Gastroesophageal sphincter (tissue), 4 donors: ENCODE measurements around the gene ZNF853. TPM values are rescaled to one million over a fixed set of nuclear protein-coding genes. Genes with fewer than 3 reads are reported as not detected.

Experiments
- ATAC-seq: fragments of 150-250 bp; one replicate; pipeline ENCODE4 v1.9.1; 2016; ENCODE audit warnings: mild to moderate bottlenecking, moderate library complexity
- H3K27ac ChIP-seq, 4 donors: fragments of 200-600 bp; sonication (generic) in 3 of 4; 1 replicate in 3 of 4; 2 replicates in 1 of 4; pipeline ENCODE4 v1.5.1; 2016 to 2019
- H3K27me3 ChIP-seq: fragments of 200-600 bp; sonication (generic); one replicate; pipeline ENCODE4 v1.5.1; 2019
- H3K36me3 ChIP-seq, 2 donors: fragments of 200-600 bp; sonication (generic); one replicate each; pipeline ENCODE4 v1.5.1; 2019; ENCODE audit warnings: control low read depth in 1 of 2
- H3K4me1 ChIP-seq, 3 donors: fragments of 200-600 bp; sonication (generic); 1 replicate in 2 of 3; 2 replicates in 1 of 3; pipeline ENCODE4 v1.5.1; 2016 to 2019; ENCODE audit warnings: control low read depth in 2 of 3
- H3K4me3 ChIP-seq, 2 donors: fragments of 200-600 bp; sonication (generic); one replicate each; pipeline ENCODE4 v1.5.1; 2019; ENCODE audit warnings: mild to moderate bottlenecking in 1 of 2, moderate library complexity in 1 of 2
- H3K9me3 ChIP-seq, 3 donors: fragments of 200-600 bp; sonication (generic); one replicate each; pipeline ENCODE4 v1.5.1; 2017 to 2019; ENCODE audit warnings: control low read depth in 2 of 3
- EP300 ChIP-seq: sonication (generic); formaldehyde crosslinking; IDR thresholded peaks from one replicate; pipeline ENCODE4 v1.6.1; 2017; ENCODE audit warnings: antibody characterized with exemption, mild to moderate bottlenecking
- POLR2A ChIP-seq, 2 donors: fragments of 450-650 bp; IDR thresholded peaks; one replicate each; pipeline ENCODE4 v1.6.1; 2017; ENCODE audit warnings: antibody characterized with exemption in 2 of 2, mild to moderate bottlenecking in 2 of 2, moderate library complexity in 1 of 2
- POLR2AphosphoS5 ChIP-seq: sonication (generic); formaldehyde crosslinking; IDR thresholded peaks from one replicate; pipeline ENCODE4 v1.6.1; 2017; ENCODE audit warnings: antibody characterized with exemption
- WGBS, 2 donors: methylation state at CpG; one replicate each; pipeline ENCODE4 v1.1.5; 2018; ENCODE audit warnings: low coverage in 1 of 2; 5-methylcytosine and 5-hydroxymethylcytosine counted together
- total RNA-seq, 4 donors: library from RNA; depleted of rRNA; stranded (reverse); fragments of >200 nt; gene quantifications; one replicate each; pipeline ENCODE4 v1.1.0, GENCODE V29; 2016
- TF ChIP-seq, protein P1 (sequence below), 4 experiments: fragments of 200-600 bp in 2 of 4; fragments of 450-650 bp in 2 of 4; sonication (generic) in 1 of 4; IDR thresholded peaks; one replicate each; pipeline ENCODE4 v1.5.1; 2017 to 2019; ENCODE audit warnings: antibody characterized with exemption in 4 of 4, mild to moderate bottlenecking in 2 of 4, moderate library complexity in 2 of 4

Gene ZNF853
- total RNA-seq, 4 donors from 2014 or later: 12.9 to 32.3 (median 19.4) TPM

DNA sequence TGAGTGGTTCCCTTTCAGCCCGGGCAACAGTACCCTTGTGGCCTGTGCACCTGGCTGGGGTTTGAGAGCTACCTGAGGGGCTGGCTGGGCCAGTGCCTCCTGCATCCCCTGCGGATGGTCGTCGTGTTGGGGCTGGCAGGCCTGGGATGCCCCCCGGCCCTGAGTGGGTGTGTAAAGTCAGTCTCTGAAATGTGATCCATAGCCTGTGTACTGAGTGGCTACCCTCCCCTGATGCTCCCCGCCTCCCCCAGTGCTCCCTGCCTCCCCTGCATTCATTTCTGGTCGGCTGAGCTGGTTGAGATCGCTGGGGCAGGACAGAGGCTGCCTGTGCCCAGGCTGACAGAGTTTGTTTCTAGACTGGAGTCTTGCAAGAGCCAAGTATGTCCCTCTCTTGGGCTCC lies 31.1 kb downstream of the ZNF853 start:
- H3K27ac ChIP-seq: no peak overlapping the region
- TF ChIP-seq POLR2AphosphoS5 (no peak), POLR2A (IDR thresholded peaks at IDR 0.05) (no peak), EP300 (no peak)
- TF ChIP-seq, protein P1, sequence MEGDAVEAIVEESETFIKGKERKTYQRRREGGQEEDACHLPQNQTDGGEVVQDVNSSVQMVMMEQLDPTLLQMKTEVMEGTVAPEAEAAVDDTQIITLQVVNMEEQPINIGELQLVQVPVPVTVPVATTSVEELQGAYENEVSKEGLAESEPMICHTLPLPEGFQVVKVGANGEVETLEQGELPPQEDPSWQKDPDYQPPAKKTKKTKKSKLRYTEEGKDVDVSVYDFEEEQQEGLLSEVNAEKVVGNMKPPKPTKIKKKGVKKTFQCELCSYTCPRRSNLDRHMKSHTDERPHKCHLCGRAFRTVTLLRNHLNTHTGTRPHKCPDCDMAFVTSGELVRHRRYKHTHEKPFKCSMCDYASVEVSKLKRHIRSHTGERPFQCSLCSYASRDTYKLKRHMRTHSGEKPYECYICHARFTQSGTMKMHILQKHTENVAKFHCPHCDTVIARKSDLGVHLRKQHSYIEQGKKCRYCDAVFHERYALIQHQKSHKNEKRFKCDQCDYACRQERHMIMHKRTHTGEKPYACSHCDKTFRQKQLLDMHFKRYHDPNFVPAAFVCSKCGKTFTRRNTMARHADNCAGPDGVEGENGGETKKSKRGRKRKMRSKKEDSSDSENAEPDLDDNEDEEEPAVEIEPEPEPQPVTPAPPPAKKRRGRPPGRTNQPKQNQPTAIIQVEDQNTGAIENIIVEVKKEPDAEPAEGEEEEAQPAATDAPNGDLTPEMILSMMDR (IDR thresholded peaks at IDR 0.05): no peak
- no CpG with 5 or more reads among the region's 8 CpGs for WGBS, 2 donors
- H3K4me1 ChIP-seq: no peaks in the 10 kb centered on the region
- no peak for ATAC-seq
- no peaks in the 10 kb centered on the region for H3K9me3 ChIP-seq
- H3K36me3 ChIP-seq: peaks cover 0 to 100% of the 10 kb centered on the region in 2 donors
- H3K27me3 ChIP-seq: no peaks in the 10 kb centered on the region
- no peak overlapping the region for H3K4me3 ChIP-seq

DNA sequence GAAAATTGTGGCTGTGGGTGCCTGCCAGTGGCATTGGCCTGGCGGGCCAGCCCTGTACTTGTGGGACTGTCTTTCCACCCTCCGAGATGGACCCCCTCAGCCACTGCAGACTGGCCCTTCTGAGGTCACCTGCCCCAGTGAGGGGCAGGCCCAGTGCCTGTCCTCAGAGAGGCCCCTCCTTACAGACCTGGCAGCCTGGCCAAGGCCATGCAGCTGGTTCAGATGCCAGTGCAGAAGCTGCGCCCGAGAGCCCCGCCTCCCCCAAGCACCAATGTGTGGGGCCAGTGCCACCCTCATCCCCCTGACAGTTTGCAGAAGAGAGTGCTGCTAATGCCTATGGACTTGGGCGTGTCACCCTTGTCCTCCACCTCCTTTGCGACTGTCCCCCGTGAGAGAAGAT lies 31.7 kb downstream of the ZNF853 start:
- Histone ChIP-seq H3K4me1 (no peaks in the 10 kb centered on the region), H3K9me3 (peaks cover 0 to 3% (median 0%) of the 10 kb centered on the region in 3 donors), H3K4me3 (no peak overlapping the region), H3K36me3 (peaks cover 0 to 100% of the 10 kb centered on the region in 2 donors), H3K27ac (no peak overlapping the region), H3K27me3 (no peaks in the 10 kb centered on the region)
- TF ChIP-seq POLR2AphosphoS5 (no peak), EP300 (no peak), POLR2A (IDR thresholded peaks at IDR 0.05) (no peak)
- TF ChIP-seq, protein P1 (IDR thresholded peaks at IDR 0.05): no peak
- ATAC-seq: no peak
- 55% methylated on average over 2 of the region's 8 CpGs; no CpG with 5 or more reads in 1 of the 2 donors for WGBS, 2 donors

DNA sequence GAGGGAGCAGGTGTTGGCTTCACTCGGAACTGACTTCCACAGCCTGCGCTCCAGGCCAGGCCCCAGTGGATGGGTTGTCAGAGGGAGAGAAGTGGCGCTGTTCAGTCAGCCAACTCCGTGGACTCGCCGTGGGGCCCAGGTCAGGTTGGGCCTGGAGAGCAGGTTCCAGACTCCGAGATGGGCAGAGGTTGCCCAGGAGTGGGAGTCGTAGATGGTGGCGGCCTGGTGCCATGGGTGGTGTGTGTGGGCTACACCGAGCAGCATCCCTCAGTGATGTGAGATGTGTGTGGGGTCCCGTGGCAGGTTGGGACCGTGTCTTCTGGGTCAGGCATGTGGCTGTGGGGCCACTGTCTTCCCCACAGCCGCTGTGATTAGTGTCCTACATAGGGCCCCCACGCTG lies 32.1 kb downstream of the ZNF853 start:
- WGBS, 2 donors: no CpG with 5 or more reads among the region's 14 CpGs
- Histone ChIP-seq H3K4me3 (no peak overlapping the region), H3K27ac (no peak overlapping the region), H3K4me1 (no peaks in the 10 kb centered on the region), H3K27me3 (no peaks in the 10 kb centered on the region), H3K9me3 (peaks cover 0 to 8% (median 0%) of the 10 kb centered on the region in 3 donors), H3K36me3 (peaks cover 0 to 100% of the 10 kb centered on the region in 2 donors)
- TF ChIP-seq POLR2A (IDR thresholded peaks at IDR 0.05): no peak
- TF ChIP-seq, protein P1 (IDR thresholded peaks at IDR 0.05): no peak
- peak; percentile 9 for ATAC-seq

DNA sequence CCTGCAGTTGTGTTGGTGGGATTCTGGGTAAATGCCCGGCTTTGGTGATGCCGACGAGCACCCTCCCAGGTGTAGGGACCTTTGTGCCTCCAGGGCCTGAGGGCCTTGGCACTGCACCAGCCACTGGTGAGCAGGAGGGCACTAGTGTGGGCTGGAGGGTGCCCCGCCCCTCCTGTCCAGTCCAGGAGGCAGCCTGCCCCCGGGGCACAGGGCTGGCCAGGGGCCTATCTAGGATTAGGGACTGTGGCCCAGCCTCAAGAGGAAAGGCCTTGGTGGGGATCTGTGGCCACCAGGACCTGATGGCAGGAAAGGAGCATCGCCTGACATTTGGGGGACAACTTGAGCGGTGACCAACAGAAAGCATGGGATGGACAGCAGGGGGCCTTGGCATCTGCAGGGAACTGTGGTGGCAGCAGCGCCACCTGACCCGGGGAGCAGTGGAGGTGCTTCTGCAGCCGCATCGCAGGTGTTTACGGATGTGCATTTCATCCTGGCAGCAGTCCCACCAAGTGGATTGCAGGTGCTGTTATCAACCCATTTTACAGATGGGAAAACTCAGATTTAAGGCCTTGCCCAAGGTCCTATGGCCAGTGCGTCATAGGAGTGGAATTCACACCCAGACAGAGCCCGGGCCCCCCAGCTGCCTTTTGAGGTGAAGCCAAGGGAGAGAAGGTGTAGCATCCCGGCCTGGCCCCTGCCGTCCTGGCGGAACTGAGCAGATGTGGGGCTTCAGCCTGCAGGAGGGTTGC lies 32.8 kb downstream of the ZNF853 start:
- H3K27me3 ChIP-seq: no peaks in the 10 kb centered on the region
- TF ChIP-seq POLR2A (IDR thresholded peaks at IDR 0.05): no peak
- peaks cover 0 to 100% of the 10 kb centered on the region in 2 donors for H3K36me3 ChIP-seq
- H3K4me3 ChIP-seq: no peak overlapping the region
- no peak overlapping the region for H3K27ac ChIP-seq
- no peaks in the 10 kb centered on the region for H3K4me1 ChIP-seq
- 47% methylated on average over 2 of the region's 17 CpGs; no CpG with 5 or more reads in 1 of the 2 donors for WGBS, 2 donors
- no peak for ATAC-seq
- H3K9me3 ChIP-seq: peaks cover 0 to 9% (median 0%) of the 10 kb centered on the region in 3 donors

DNA sequence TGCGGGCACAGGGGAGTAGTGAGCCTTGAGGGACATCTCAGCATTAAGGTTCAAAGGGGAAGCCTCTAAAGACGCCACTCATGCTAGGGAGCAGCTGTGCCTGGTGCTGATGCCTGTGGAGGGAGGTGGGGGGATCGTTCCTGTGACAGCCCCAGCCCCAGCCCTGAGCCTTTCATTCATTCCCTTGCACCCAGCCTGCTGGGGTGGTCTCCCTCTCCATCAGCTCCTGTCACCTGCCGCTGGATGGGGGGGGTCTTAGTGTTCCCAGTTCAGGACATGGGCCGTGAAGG lies 33.4 kb downstream of the ZNF853 start:
- no peaks in the 10 kb centered on the region for H3K27me3 ChIP-seq
- no peak for ATAC-seq
- H3K4me1 ChIP-seq: no peaks in the 10 kb centered on the region
- peaks cover 0 to 100% of the 10 kb centered on the region in 2 donors for H3K36me3 ChIP-seq
- no peak overlapping the region for H3K4me3 ChIP-seq
- TF ChIP-seq EP300: no peak
- H3K27ac ChIP-seq: no peak overlapping the region
- peaks cover 0 to 9% (median 0%) of the 10 kb centered on the region in 3 donors for H3K9me3 ChIP-seq
- 83 to 85% methylated on average over 1 to 2 of the region's 5 CpGs for WGBS, 2 donors

DNA sequence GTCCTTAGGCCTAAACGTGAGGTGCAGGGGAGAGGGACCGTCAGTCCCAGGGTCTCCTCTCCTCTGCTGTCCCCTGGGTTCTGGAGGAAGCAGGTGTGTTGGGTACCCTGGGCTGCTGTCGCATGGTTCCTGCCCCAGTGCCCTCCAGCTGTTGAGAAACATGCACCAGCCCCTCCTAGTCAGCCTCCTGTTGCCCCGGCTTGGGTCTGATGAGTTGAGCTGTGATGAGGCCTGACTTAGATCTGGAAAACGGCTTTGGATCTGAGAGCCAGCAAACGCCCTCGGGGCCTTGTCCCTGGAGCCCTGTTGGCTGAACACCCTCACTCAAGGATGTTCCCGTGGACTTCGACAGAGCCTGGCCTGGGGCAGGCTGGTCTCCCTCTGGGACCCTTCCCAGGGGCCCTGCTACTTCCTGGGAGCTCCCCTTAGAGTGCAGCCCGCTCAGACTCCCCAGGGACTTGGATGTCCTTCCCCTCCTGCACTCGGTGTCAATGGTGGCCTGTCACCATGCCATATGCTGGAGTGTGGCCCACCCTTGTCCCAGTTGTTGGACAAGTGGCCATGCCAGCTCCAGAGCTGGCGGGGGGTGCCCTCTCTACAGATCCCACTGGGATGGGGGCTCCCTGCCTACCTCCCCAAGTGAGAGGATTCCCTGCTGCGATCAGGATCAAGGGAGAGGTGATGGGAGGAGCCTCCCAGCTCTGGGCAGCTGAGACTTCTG lies 34.0 kb downstream of the ZNF853 start:
- Histone ChIP-seq H3K36me3 (peaks cover 0 to 100% of the 10 kb centered on the region in 2 donors), H3K4me1 (no peaks in the 10 kb centered on the region), H3K27me3 (no peaks in the 10 kb centered on the region), H3K27ac (no peak overlapping the region), H3K4me3 (no peak overlapping the region), H3K9me3 (peaks cover 0 to 9% (median 0%) of the 10 kb centered on the region in 3 donors)
- TF ChIP-seq EP300 (no peak), POLR2A (IDR thresholded peaks at IDR 0.05) (no peak), POLR2AphosphoS5 (no peak)
- TF ChIP-seq, protein P1 (IDR thresholded peaks at IDR 0.05): no peak
- WGBS, 2 donors: no CpG with 5 or more reads among the region's 13 CpGs
- no peak for ATAC-seq
